ENCODE data around the gene PI4KB.

DNA sequence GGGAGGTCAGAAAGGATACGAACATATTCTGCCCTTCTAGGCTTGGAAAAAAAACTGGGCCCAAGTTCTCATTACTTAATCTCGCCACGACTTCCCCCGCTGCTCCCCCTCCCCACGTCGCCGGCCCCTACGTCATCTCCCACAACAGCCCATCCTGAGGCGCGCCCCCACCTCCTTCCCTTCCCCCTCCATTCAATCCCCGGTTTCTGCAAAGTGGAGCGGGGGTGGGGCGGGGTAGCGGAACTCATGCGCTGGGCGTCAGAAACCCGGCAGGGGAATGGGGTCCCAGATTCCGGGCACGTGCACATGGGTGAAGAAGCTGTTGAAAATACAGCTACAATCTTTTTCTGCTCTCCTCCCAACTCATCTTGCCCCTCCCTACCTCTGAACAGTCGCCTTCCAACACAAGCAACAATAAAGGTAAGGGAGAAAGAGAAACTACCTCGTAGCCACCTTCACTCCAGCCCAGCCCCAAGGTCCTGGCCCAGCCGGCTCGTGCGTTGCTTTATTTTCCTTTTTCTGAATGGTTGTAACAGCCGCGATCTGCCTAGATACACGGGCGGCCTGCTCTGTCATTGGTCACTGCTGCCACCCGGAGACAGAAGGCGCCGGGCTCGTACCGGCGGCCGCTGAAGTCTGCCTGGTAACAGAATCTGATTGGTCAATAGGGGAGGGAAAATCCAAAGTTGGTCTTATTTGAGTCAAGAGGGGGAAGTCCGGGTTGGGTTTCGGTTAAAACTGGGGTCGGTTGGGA is 19.7 kb upstream of the PI4KB start, which contains the start of gene RFX5:
- TF ChIP-seq CTCF (IDR thresholded peaks at IDR 0.05) (peak in 1 of 4 experiments; percentile 18), POLR2A (IDR thresholded peaks at IDR 0.05) (peak; percentile 55 to 63)
